H9 (cell line): Measurements from ENCODE around the gene TOX4. TPM values are rescaled to one million over a fixed set of nuclear protein-coding genes. Genes with fewer than 3 reads are reported as not detected.
A peak's percentile ranks its signal among the peaks of the same experiment; 100 is the strongest.

ENCODE experiments used
- DNase-seq: peaks from one replicate; pipeline ENCODE4 v3.0.0-alpha.2; 2017
- H2AFZ ChIP-seq: one replicate; pipeline ENCODE4 v1.6.1; 2013; ENCODE audit warnings: mild to moderate bottlenecking, low read length, control low read depth, moderate library complexity
- H2AK5ac ChIP-seq: 2 replicates; pipeline ENCODE4 v1.6.1; 2013; ENCODE audit warnings: low read length, control low read depth, mixed read lengths; ENCODE audit not compliant: insufficient read length
- H2BK120ac ChIP-seq: one replicate; pipeline ENCODE4 v1.6.1; 2013; ENCODE audit warnings: low read depth, mild to moderate bottlenecking, low read length, control low read depth, inconsistent platforms; ENCODE audit not compliant: poor library complexity, severe bottlenecking
- H2BK12ac ChIP-seq: 2 replicates; pipeline ENCODE4 v1.6.1; 2013; ENCODE audit warnings: low read length, control low read depth, mixed read lengths, low read depth; ENCODE audit not compliant: insufficient read length
- H2BK15ac ChIP-seq: 2 replicates; pipeline ENCODE4 v1.6.1; 2013; ENCODE audit warnings: low read depth, low read length, control low read depth
- H2BK20ac ChIP-seq: one replicate; pipeline ENCODE4 v1.6.1; 2013; ENCODE audit warnings: low read depth, mild to moderate bottlenecking, low read length, control low read depth, inconsistent platforms; ENCODE audit not compliant: poor library complexity, severe bottlenecking
- H2BK5ac ChIP-seq: 2 replicates; pipeline ENCODE4 v1.6.1; 2013; ENCODE audit warnings: low read length, control low read depth, mixed read lengths; ENCODE audit not compliant: insufficient read length
- H3K14ac ChIP-seq: 2 replicates; pipeline ENCODE4 v1.6.1; 2013; ENCODE audit warnings: low read length, control low read depth; ENCODE audit not compliant: insufficient read depth
- H3K18ac ChIP-seq: 2 replicates; pipeline ENCODE4 v1.6.1; 2013; ENCODE audit warnings: low read depth, mild to moderate bottlenecking, mixed read lengths, low read length, control low read depth; ENCODE audit not compliant: insufficient read length
- H3K23ac ChIP-seq: 2 replicates; pipeline ENCODE4 v1.6.1; 2013; ENCODE audit warnings: low read length, control low read depth, mixed read lengths, low read depth; ENCODE audit not compliant: insufficient read length
- H3K23me2 ChIP-seq: 2 replicates; pipeline ENCODE4 v1.6.1; 2013; ENCODE audit warnings: low read depth, mild to moderate bottlenecking, mixed read lengths, low read length, control low read depth; ENCODE audit not compliant: insufficient read length, poor library complexity, severe bottlenecking
- H3K27ac ChIP-seq: 2 replicates; pipeline ENCODE4 v1.5.1; 2013; ENCODE audit warnings: low read length, control low read depth, mixed read lengths, low read depth; ENCODE audit not compliant: insufficient read length
- H3K27me3 ChIP-seq: 2 replicates; pipeline ENCODE4 v1.6.1; 2013; ENCODE audit warnings: low read length, control low read depth, inconsistent platforms; ENCODE audit not compliant: insufficient read depth
- H3K4ac ChIP-seq: 2 replicates; pipeline ENCODE4 v1.6.1; 2013; ENCODE audit warnings: low read depth, mild to moderate bottlenecking, control low read depth, inconsistent platforms, low read length, moderate library complexity
- H3K4me1 ChIP-seq: 2 replicates; pipeline ENCODE4 v1.6.1; 2013; ENCODE audit warnings: low read length, control low read depth, inconsistent platforms; ENCODE audit not compliant: insufficient read depth
- H3K4me2 ChIP-seq: 2 replicates; pipeline ENCODE4 v1.6.1; 2013; ENCODE audit warnings: low read length, control low read depth, mixed read lengths; ENCODE audit not compliant: insufficient read length, insufficient read depth
- H3K56ac ChIP-seq: 2 replicates; pipeline ENCODE4 v1.6.1; 2013; ENCODE audit warnings: low read depth, mild to moderate bottlenecking, mixed read lengths, low read length, control low read depth; ENCODE audit not compliant: insufficient read length
- H3K79me1 ChIP-seq: 2 replicates; pipeline ENCODE4 v1.6.1; 2013; ENCODE audit warnings: low read depth, mild to moderate bottlenecking, moderate library complexity, low read length, control low read depth, inconsistent platforms; ENCODE audit not compliant: insufficient read depth, poor library complexity, severe bottlenecking
- H3K79me2 ChIP-seq: 2 replicates; pipeline ENCODE4 v1.6.1; 2013; ENCODE audit warnings: low read length, control low read depth, inconsistent platforms; ENCODE audit not compliant: insufficient read depth
- H3K9ac ChIP-seq: 2 replicates; pipeline ENCODE4 v1.6.1; 2013; ENCODE audit warnings: low read length, control low read depth, mixed read lengths; ENCODE audit not compliant: insufficient read length; ENCODE audit errors: extremely low read depth
- H3K9me3 ChIP-seq: one replicate; pipeline ENCODE4 v1.6.1; 2013; ENCODE audit warnings: low read depth, low read length, inconsistent platforms; ENCODE audit not compliant: control insufficient read depth
- H3T11ph ChIP-seq: one replicate; pipeline ENCODE4 v1.6.1; 2013; ENCODE audit warnings: mild to moderate bottlenecking, low read length, control low read depth, inconsistent platforms
- H4K20me1 ChIP-seq: one replicate; pipeline ENCODE4 v1.6.1; 2013; ENCODE audit not compliant: control insufficient read depth, insufficient read length, insufficient read depth
- H4K5ac ChIP-seq: 2 replicates; pipeline ENCODE4 v1.6.1; 2013; ENCODE audit warnings: low read depth, mild to moderate bottlenecking, mixed read lengths, low read length, control low read depth; ENCODE audit not compliant: insufficient read length
- H4K8ac ChIP-seq: replicated peaks from 2 replicates; pipeline ENCODE4 v1.6.1; 2013; ENCODE audit warnings: low read length, control low read depth, mixed read lengths, low read depth; ENCODE audit not compliant: insufficient read length
- H4K91ac ChIP-seq: 2 replicates; pipeline ENCODE4 v1.6.1; 2013; ENCODE audit warnings: low read depth, mild to moderate bottlenecking, moderate library complexity, mixed read lengths, low read length, control low read depth; ENCODE audit not compliant: insufficient read length
- H3K27ac Mint-ChIP-seq, 3 experiments: 2 replicates in 2 of 3; 3 replicates in 1 of 3; pipeline ENCODE4 v1.8.0; 2020 to 2021; ENCODE audit warnings: mixed read lengths in 3 of 3, mild to moderate bottlenecking in 1 of 3, moderate library complexity in 1 of 3
- H3K27me3 Mint-ChIP-seq: 2 replicates; pipeline ENCODE4 v1.8.0; 2021; ENCODE audit warnings: low read depth, mild to moderate bottlenecking, moderate library complexity, mixed read lengths
- H3K36me3 Mint-ChIP-seq, 3 experiments: 2 replicates in 2 of 3; 3 replicates in 1 of 3; pipeline ENCODE4 v1.8.0; 2020 to 2021; ENCODE audit warnings: low read depth in 3 of 3, mixed read lengths in 3 of 3; ENCODE audit not compliant: insufficient read depth in 1 of 3
- H3K4me1 Mint-ChIP-seq, 2 experiments: 2 replicates each; pipeline ENCODE4 v1.8.0; 2020; ENCODE audit warnings: mixed read lengths in 2 of 2
- H3K4me3 Mint-ChIP-seq, 2 experiments: 2 replicates in 1 of 2; 3 replicates in 1 of 2; pipeline ENCODE4 v1.8.0; 2020 to 2021; ENCODE audit warnings: mild to moderate bottlenecking in 2 of 2, mixed read lengths in 2 of 2, moderate library complexity in 1 of 2
- H3K9me3 Mint-ChIP-seq, 2 experiments: 2 replicates in 1 of 2; 3 replicates in 1 of 2; pipeline ENCODE4 v1.8.0; 2020; ENCODE audit warnings: mild to moderate bottlenecking in 2 of 2, mixed read lengths in 2 of 2, moderate library complexity in 1 of 2
- WGBS: extraction: QIAGEN DNeasy Blood & Tissue Kit; methylation state at CpG from one replicate; pipeline ENCODE4 v1.1.7; 2013; ENCODE audit warnings: missing lambda C conversion rate, low lambda C conversion rate, mixed read lengths; ENCODE audit not compliant: insufficient read length; ENCODE audit errors: extremely low coverage; 5-methylcytosine and 5-hydroxymethylcytosine counted together
- total RNA-seq: library from RNA; stranded (reverse); gene quantifications from 2 replicates; pipeline ENCODE4 v1.2.1, GENCODE V29; 2021
- TF ChIP-seq, protein P1 (sequence below): fragments of 200-600 bp; sonication (generic); conservative IDR thresholded peaks from 3 replicates; pipeline ENCODE4 v1.8.0; 2021; ENCODE audit warnings: antibody characterized with exemption, mild to moderate bottlenecking

TOX4 gene
- total RNA-seq, 1 experiment from 2014 or later = 64.7 TPM

DNA sequence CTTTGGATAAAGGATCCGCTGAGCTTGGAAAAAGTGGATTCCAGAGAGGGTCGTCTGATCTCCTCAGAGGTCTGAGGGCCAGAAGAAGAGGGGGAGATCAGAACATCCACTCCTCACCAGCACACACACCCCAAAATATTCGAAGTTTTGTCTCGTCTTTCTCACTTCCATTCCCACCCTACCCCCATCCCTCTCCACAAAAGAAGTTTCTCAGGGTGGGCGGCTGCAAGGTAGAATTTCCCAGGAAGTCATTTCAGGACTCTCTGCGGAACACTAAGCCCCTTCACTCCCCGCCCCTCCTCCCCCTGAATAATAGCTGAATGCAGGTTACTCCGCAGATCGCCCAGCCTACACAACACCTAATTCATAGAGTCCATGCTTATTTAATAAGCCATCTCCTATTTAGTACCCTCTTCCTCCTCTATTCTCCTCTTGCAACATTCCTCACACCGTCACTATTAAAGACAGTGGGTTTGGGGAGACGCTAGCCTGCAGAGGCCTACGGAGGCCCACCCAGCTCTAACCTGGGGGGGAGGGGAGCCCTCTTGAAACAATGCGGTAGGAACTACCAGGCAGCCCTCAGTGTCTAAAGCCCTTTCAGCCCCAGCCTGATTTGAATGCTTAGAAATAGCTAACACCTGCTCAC, 49.8 kb downstream of the TOX4 start:
- H3K18ac ChIP-seq = peak overlapping the region; percentile 95
- H3K4me1 ChIP-seq = peaks cover 16% of the 10 kb centered on the region; the same call in 1 of the 2 replicates
- peaks cover 8% of the 10 kb centered on the region for H3K23me2 ChIP-seq
- H3K27ac ChIP-seq = peak overlapping the region; percentile 98
- H3K56ac ChIP-seq = no peak overlapping the region
- peaks cover 15% of the 10 kb centered on the region; the same call in 1 of the 2 replicates for H3K79me2 ChIP-seq
- no peak overlapping the region for H3K23ac ChIP-seq
- TF ChIP-seq, protein P1, sequence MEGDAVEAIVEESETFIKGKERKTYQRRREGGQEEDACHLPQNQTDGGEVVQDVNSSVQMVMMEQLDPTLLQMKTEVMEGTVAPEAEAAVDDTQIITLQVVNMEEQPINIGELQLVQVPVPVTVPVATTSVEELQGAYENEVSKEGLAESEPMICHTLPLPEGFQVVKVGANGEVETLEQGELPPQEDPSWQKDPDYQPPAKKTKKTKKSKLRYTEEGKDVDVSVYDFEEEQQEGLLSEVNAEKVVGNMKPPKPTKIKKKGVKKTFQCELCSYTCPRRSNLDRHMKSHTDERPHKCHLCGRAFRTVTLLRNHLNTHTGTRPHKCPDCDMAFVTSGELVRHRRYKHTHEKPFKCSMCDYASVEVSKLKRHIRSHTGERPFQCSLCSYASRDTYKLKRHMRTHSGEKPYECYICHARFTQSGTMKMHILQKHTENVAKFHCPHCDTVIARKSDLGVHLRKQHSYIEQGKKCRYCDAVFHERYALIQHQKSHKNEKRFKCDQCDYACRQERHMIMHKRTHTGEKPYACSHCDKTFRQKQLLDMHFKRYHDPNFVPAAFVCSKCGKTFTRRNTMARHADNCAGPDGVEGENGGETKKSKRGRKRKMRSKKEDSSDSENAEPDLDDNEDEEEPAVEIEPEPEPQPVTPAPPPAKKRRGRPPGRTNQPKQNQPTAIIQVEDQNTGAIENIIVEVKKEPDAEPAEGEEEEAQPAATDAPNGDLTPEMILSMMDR = no peak
- H2BK20ac ChIP-seq = no peak overlapping the region
- H4K91ac ChIP-seq = no peak overlapping the region
- peaks cover 42 to 66% (median 47%) of the 10 kb centered on the region in 3 experiments for H3K36me3 Mint-ChIP-seq
- no peaks in the 10 kb centered on the region for H3K27me3 ChIP-seq
- no peak overlapping the region; the same call in 1 of the 2 replicates for H3K4ac ChIP-seq
- no CpG with 5 or more reads among the region's 13 CpGs for WGBS
- peaks cover 71% of the 10 kb centered on the region in 2 experiments for H3K4me1 Mint-ChIP-seq
- H3K27ac Mint-ChIP-seq = peak overlapping the region; percentile 97 to 100 (median 99)
- H3K4me2 ChIP-seq = peak overlapping the region; percentile 65
- H4K5ac ChIP-seq = no peak overlapping the region
- H3K9me3 ChIP-seq = no peaks in the 10 kb centered on the region
- peaks cover 13% of the 10 kb centered on the region for H3K79me1 ChIP-seq
- no peak overlapping the region for H2AK5ac ChIP-seq
- no peaks in the 10 kb centered on the region for H3K9me3 Mint-ChIP-seq
- peak overlapping the region; percentile 83 to 86 for H3K4me3 Mint-ChIP-seq
- DNase-seq = peak; percentile 86
- no peaks in the 10 kb centered on the region for H4K20me1 ChIP-seq
- H3T11ph ChIP-seq = peak overlapping the region; percentile 91
- H4K8ac ChIP-seq = no peak overlapping the region
- peak overlapping the region; percentile 40 for H2BK12ac ChIP-seq
- no peak overlapping the region for H2AFZ ChIP-seq
- peak overlapping the region; percentile 70 for H3K9ac ChIP-seq
- H2BK15ac ChIP-seq = no peak overlapping the region
- H2BK5ac ChIP-seq = peak overlapping the region; percentile 57
- H3K14ac ChIP-seq = peak overlapping the region; percentile 87
- peak overlapping the region; percentile 12 for H2BK120ac ChIP-seq
- no peaks in the 10 kb centered on the region for H3K27me3 Mint-ChIP-seq
